ENCODE measurements around the gene CYP39A1.

The CYP39A1 gene

GRCh38 chr6:46511320-46511719, 141.3 kb downstream of the CYP39A1 start:
- DNase-seq (ENCODE audit: low spot score), result no peak

DNA sequence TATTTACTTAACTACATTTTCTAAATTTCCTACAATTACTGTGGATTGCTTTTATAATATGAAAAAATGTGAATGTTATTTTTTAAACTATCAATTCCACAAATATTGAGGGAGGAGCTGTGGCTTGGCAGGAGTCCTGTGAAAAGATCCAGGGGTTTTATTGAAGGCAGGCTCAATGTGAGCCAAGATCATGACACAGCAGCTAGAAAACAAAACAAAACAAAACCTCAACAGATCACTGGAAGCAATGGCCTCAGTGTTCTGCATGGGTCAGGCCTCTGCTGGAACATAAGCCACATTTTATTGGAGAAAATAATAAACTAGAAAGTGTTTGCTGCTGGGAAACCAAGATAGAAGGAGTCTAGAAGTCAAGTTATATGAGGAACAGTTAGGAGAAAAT, 142.0 kb downstream of the CYP39A1 start:
- no peak for DNase-seq (ENCODE audit: low spot score)

DNA sequence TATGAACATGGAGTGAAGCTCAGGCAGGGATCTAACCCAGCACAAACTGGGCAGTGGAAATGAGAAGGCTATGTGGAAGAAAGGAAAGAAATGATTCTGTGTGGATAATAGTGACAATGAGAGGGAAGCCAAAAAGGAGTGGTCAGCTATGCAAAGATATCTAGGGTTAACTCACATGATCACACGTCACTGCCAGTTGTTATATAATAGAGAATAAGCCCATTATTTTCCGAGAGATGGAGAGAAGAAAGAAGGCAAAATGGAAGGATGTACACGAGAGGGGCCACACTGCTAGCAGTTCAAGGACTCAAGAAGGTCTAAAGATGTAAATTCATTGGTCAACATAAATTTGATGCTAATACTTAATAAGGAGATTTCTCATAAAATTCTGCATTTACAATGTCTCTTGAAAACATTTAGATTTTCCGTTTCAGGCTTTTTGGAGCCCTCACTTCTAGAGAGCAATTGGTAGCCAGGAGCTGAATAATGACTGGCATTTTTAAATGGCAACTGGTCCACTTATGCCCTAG, 142.6 kb downstream of the CYP39A1 start:
- no peak for DNase-seq (ENCODE audit: low spot score)

GRCh38 chr6:46509063-46509462, 143.6 kb downstream of the CYP39A1 start:
- no peak for DNase-seq (ENCODE audit: low spot score)

- DNase-seq (ENCODE audit: low spot score), result no peak
Measured at GRCh38 chr6:46507426-46507825, 145.2 kb downstream of the CYP39A1 start.

DNA sequence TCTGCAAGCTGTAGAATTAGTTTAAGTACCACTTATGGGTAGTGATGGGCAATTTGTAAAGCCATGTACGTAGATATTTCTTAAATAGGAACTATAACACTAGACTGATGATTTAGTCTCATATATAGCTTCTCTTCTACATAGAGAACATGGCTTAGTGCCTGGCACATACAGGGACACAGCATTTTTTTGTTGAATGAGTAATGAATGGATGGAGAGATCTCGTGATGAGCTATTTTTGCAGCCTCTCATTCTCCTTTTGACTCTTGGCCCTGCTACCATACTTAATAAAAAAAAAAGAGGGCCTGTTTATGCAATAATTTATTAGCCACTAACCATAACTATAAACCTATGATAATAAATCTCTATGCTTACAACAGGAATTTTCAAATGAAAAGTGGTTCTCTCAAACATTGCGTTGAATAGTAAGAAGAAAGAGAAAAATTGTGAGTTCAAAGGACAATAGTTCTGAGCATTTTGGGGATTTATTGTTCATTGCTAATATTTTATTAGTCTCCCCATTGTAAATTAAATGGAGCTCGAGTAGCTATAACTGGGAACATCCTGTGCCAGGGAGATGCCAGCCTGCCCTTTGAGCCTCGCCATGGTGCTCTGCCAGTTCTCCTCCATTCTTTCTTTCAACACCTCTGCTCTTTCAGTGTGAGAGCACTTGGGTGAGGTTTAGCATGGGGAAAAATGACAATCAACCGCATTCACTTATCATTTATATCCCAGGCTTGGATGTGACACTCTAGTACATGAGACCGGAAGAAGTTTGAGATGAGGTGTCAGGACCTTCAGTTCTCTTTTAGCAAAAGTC, 146.7 kb downstream of the CYP39A1 start:
- no peak for DNase-seq (ENCODE audit: low spot score)

DNA sequence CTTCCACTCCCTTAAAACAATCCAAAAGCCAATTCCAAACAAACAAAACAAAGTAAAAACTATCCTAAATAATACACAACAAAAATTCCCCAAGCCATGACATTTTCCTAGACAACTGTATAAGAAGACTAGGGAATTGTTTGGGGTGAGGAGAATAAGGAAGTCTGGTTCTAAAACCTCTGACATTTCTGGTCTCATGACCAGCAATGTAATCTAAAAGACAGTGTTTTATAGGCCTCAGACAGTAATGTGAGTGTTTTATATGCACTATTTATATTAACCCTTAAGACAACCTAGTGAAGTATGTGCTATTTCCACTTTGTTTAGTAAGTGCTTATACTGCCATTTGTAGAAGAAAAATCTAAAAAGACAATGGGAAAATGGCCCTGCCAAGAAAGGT, 148.4 kb downstream of the CYP39A1 start:
- no peak for DNase-seq (ENCODE audit: low spot score)

GRCh38 chr6:46502486-46503119, 150.0 kb downstream of the CYP39A1 start:
- DNase-seq (ENCODE audit: low spot score), result no peak

GRCh38 chr6:46501136-46502089, 151.2 kb downstream of the CYP39A1 start:
- DNase-seq (ENCODE audit: low spot score), result no peak

GRCh38 chr6:46500382-46500781, 152.2 kb downstream of the CYP39A1 start:
- DNase-seq (ENCODE audit: low spot score), result no peak
